H1 (cell line): ENCODE results near the gene SMYD3. TPM values are rescaled to one million over a fixed set of nuclear protein-coding genes. Genes with fewer than 3 reads are reported as not detected.

Experiments used
- CTCF ChIA-PET: fragments of 300-600 bp; sonication (Branson Sonifier 250); formaldehyde crosslinking; loops from one replicate; lab custom pipeline; 2021; ENCODE audit not compliant: partially characterized antibody; lab: Charles Lee
- POLR2A ChIA-PET: fragments of 300-600 bp; sonication (Branson Sonifier 250); formaldehyde crosslinking; loops from one replicate; lab custom pipeline; 2021; ENCODE audit warnings: inconsistent platforms; ENCODE audit not compliant: partially characterized antibody; lab: Charles Lee
- DNase-seq, 2 experiments: peaks; one replicate each; pipeline versions ENCODE4 v3.0.0 to v3.0.0-alpha.2; 2010 to 2022; ENCODE audit warnings: low spot score in 2 of 2, low read depth in 1 of 2, mixed read lengths in 1 of 2
- FAIRE-seq: peaks from 2 replicates; lab custom pipeline; 2011; peaks lifted over from hg19 to GRCh38; lab: Jason Lieb, UNC
- H2AFZ ChIP-seq: 2 replicates; pipeline ENCODE4 v1.8.1; 2012; ENCODE audit warnings: low read length, inconsistent platforms
- H2AK5ac ChIP-seq: 2 replicates; pipeline ENCODE4 v1.6.1; 2013; ENCODE audit warnings: low read depth, low read length
- H2BK120ac ChIP-seq: replicated peaks from 2 replicates; pipeline ENCODE3; 2013; ENCODE audit warnings: low read depth, low read length, inconsistent platforms
- H2BK12ac ChIP-seq: 2 replicates; pipeline ENCODE4 v1.6.1; 2013; ENCODE audit warnings: low read depth, low read length
- H2BK15ac ChIP-seq: 2 replicates; pipeline ENCODE4 v1.6.1; 2013; ENCODE audit warnings: low read length
- H2BK20ac ChIP-seq: 2 replicates; pipeline ENCODE4 v1.6.1; 2013; ENCODE audit warnings: low read length
- H2BK5ac ChIP-seq: 2 replicates; pipeline ENCODE4 v1.6.1; 2013; ENCODE audit warnings: low read depth, low read length
- H3K14ac ChIP-seq: 2 replicates; pipeline ENCODE4 v1.6.1; 2013; ENCODE audit warnings: inconsistent platforms; ENCODE audit not compliant: insufficient read length
- H3K18ac ChIP-seq: 2 replicates; pipeline ENCODE4 v1.6.1; 2013; ENCODE audit warnings: low read length; ENCODE audit errors: extremely low read depth
- H3K23ac ChIP-seq: 2 replicates; pipeline ENCODE4 v1.6.1; 2013; ENCODE audit warnings: inconsistent platforms; ENCODE audit not compliant: insufficient read length
- H3K23me2 ChIP-seq: 2 replicates; pipeline ENCODE4 v1.6.1; 2013; ENCODE audit warnings: low read depth, low read length
- H3K27ac ChIP-seq: 2 replicates; pipeline ENCODE4 v1.6.1; 2011; ENCODE audit warnings: low read depth, low read length, inconsistent platforms
- H3K27me3 ChIP-seq, 4 experiments: replicated peaks in 1 of 4; 1 replicate in 1 of 4; 2 replicates in 3 of 4; pipeline versions ENCODE4 v1.6.1 to v1.8.1; 2011 to 2013; ENCODE audit warnings: low read length in 3 of 4, mild to moderate bottlenecking in 3 of 4, inconsistent platforms in 2 of 4, mixed read lengths in 2 of 4, moderate library complexity in 1 of 4; ENCODE audit not compliant: control insufficient read depth in 3 of 4, insufficient read depth in 3 of 4; ENCODE audit errors: extremely low read depth in 1 of 4
- H3K36me3 ChIP-seq, 4 experiments: 2 replicates each; pipeline versions ENCODE4 v1.6.1 to v1.8.1; 2011 to 2013; ENCODE audit warnings: mild to moderate bottlenecking in 4 of 4, low read length in 3 of 4, moderate library complexity in 2 of 4, control low read depth in 1 of 4, inconsistent platforms in 1 of 4; ENCODE audit not compliant: insufficient read depth in 4 of 4, control insufficient read depth in 2 of 4
- H3K4ac ChIP-seq: replicated peaks from 2 replicates; pipeline ENCODE3; 2013; ENCODE audit warnings: low read length, low read depth, mixed read lengths, inconsistent platforms; ENCODE audit not compliant: insufficient read length
- H3K4me1 ChIP-seq, 4 experiments: replicated peaks in 1 of 4; 1 replicate in 1 of 4; 2 replicates in 3 of 4; pipeline versions ENCODE4 v1.6.1 to v1.8.1; 2011 to 2013; ENCODE audit warnings: low read length in 3 of 4, inconsistent platforms in 2 of 4, mixed read lengths in 1 of 4; ENCODE audit not compliant: insufficient read depth in 4 of 4, control insufficient read depth in 3 of 4
- H3K4me2 ChIP-seq, 2 experiments: 2 replicates each; pipeline versions ENCODE4 v1.6.1 to v1.8.1; 2011 to 2013; ENCODE audit warnings: low read depth in 2 of 2, low read length in 2 of 2, control low read depth in 1 of 2, inconsistent platforms in 1 of 2, mild to moderate bottlenecking in 1 of 2; ENCODE audit not compliant: insufficient read depth in 1 of 2
- H3K4me3 ChIP-seq, 4 experiments: fragments of 200-600, 300-600 bp in 1 of 4; sonication (generic), shearing (Covaris generic), sonication (Bioruptor Twin) in 1 of 4; 2 replicates each; pipeline versions ENCODE4 v1.5.1 to v1.8.1; 2011 to 2016; ENCODE audit warnings: low read length in 4 of 4, low read depth in 3 of 4, control low read depth in 2 of 4, inconsistent platforms in 2 of 4, mild to moderate bottlenecking in 2 of 4, mixed read lengths in 1 of 4, moderate library complexity in 1 of 4; ENCODE audit not compliant: insufficient read depth in 2 of 4; ENCODE audit errors: extremely low read depth in 1 of 4
- H3K56ac ChIP-seq: replicated peaks from 2 replicates; pipeline ENCODE3; 2013; ENCODE audit warnings: low read depth, mild to moderate bottlenecking, mixed read lengths, low read length, inconsistent platforms; ENCODE audit not compliant: insufficient read length
- H3K79me1 ChIP-seq: 2 replicates; pipeline ENCODE4 v1.6.1; 2013; ENCODE audit warnings: low read depth, low read length, control low read depth
- H3K79me2 ChIP-seq, 2 experiments: 2 replicates each; pipeline versions ENCODE4 v1.6.1 to v1.8.1; 2012 to 2013; ENCODE audit warnings: low read length in 2 of 2, mild to moderate bottlenecking in 2 of 2, inconsistent platforms in 1 of 2; ENCODE audit not compliant: insufficient read depth in 2 of 2, control insufficient read depth in 1 of 2
- H3K9ac ChIP-seq, 4 experiments: replicated peaks in 1 of 4; 1 replicate in 1 of 4; 2 replicates in 3 of 4; pipeline versions ENCODE4 v1.6.1 to v1.8.1; 2011 to 2013; ENCODE audit warnings: low read depth in 3 of 4, low read length in 3 of 4, control low read depth in 2 of 4, mild to moderate bottlenecking in 2 of 4, moderate library complexity in 2 of 4, inconsistent platforms in 1 of 4; ENCODE audit errors: extremely low read depth in 1 of 4
- H3K9me3 ChIP-seq, 2 experiments: 2 replicates each; pipeline versions ENCODE4 v1.6.1 to v1.8.1; 2012 to 2013; ENCODE audit warnings: mild to moderate bottlenecking in 2 of 2, moderate library complexity in 2 of 2, control low read depth in 1 of 2, inconsistent platforms in 1 of 2, low read depth in 1 of 2, low read length in 1 of 2, mixed read lengths in 1 of 2; ENCODE audit not compliant: insufficient read depth in 2 of 2
- H4K20me1 ChIP-seq, 2 experiments: replicated peaks in 1 of 2; 2 replicates each; pipeline versions ENCODE3 to v1.8.1; 2011 to 2013; ENCODE audit warnings: inconsistent platforms in 2 of 2, low read length in 2 of 2, mild to moderate bottlenecking in 1 of 2; ENCODE audit not compliant: insufficient read depth in 2 of 2, control insufficient read depth in 1 of 2
- H4K5ac ChIP-seq: 2 replicates; pipeline ENCODE4 v1.6.1; 2013; ENCODE audit warnings: low read length, low read depth, mixed read lengths, inconsistent platforms; ENCODE audit not compliant: insufficient read length
- H4K8ac ChIP-seq: 2 replicates; pipeline ENCODE4 v1.8.0; 2013; ENCODE audit warnings: mild to moderate bottlenecking, moderate library complexity, low read length, inconsistent platforms; ENCODE audit not compliant: insufficient read depth; ENCODE audit errors: extremely low read depth
- H4K91ac ChIP-seq: replicated peaks from 2 replicates; pipeline ENCODE3; 2013; ENCODE audit warnings: low read length, mixed read lengths, inconsistent platforms; ENCODE audit not compliant: insufficient read length
- GTF2F1 ChIP-seq: IDR thresholded peaks from 2 replicates; pipeline ENCODE4 v1.6.1; 2012; ENCODE audit warnings: low read depth, low read length, improper control_type of control experiment, borderline replicate concordance
- SIRT6 ChIP-seq: IDR thresholded peaks from one replicate; pipeline ENCODE4 v1.7.1; 2012; ENCODE audit warnings: low read length, inconsistent platforms
- ZNF274 ChIP-seq: IDR thresholded peaks from 2 replicates; pipeline ENCODE4 v1.7.0; 2012; ENCODE audit warnings: low read length, borderline replicate concordance; ENCODE audit errors: extremely low read depth
- WGBS, 2 experiments: shearing (Covaris generic) in 1 of 2; methylation state at CpG; one replicate each; pipeline versions ENCODE4 v1.1.6 to v1.1.7; 2013 to 2015; ENCODE audit warnings: low lambda C conversion rate in 2 of 2, mixed read lengths in 2 of 2, inconsistent platforms in 1 of 2, low coverage in 1 of 2, missing lambda C conversion rate in 1 of 2; ENCODE audit not compliant: insufficient replicate concordance in 2 of 2, insufficient coverage in 1 of 2, insufficient read length in 1 of 2; ENCODE audit errors: extremely low coverage in 1 of 2, missing lambda C conversion rate in 1 of 2; 5-methylcytosine and 5-hydroxymethylcytosine counted together
- polyA plus RNA-seq, 7 experiments: library from polyadenylated mRNA; depleted of rRNA in 3 of 7; stranded (reverse) in 5 of 7; unstranded in 2 of 7; fragments of >200 nt in 5 of 7; fragments of 200-250 nt in 2 of 7; gene quantifications; 1 replicate in 5 of 7; 2 replicates in 1 of 7; 4 replicates in 1 of 7; pipeline versions ENCODE4 v1.2.1 to v1.2.3, GENCODE V29; 2011 to 2013; ENCODE audit warnings: missing spikeins in 2 of 7, mixed read lengths in 2 of 7
- total RNA-seq: library from RNA; stranded (reverse); fragmentation: NEBNext Ultra II Directional; extraction: Animal tissue kit (Norgen Biotek cat#: 25700); gene quantifications from 2 replicates; pipeline ENCODE4 v1.2.1, GENCODE V29; 2021
- TF ChIP-seq, protein P1 (sequence below): IDR thresholded peaks from 2 replicates; pipeline ENCODE4 v1.6.1; 2012; ENCODE audit warnings: low read length, inconsistent platforms

The SMYD3 gene
- total and polyA plus RNA-seq, 2 of the 8 experiments (the other 6 are each of a cell fraction or from before 2014, with no cell fraction given): 17.3 to 25.4 TPM

DNA sequence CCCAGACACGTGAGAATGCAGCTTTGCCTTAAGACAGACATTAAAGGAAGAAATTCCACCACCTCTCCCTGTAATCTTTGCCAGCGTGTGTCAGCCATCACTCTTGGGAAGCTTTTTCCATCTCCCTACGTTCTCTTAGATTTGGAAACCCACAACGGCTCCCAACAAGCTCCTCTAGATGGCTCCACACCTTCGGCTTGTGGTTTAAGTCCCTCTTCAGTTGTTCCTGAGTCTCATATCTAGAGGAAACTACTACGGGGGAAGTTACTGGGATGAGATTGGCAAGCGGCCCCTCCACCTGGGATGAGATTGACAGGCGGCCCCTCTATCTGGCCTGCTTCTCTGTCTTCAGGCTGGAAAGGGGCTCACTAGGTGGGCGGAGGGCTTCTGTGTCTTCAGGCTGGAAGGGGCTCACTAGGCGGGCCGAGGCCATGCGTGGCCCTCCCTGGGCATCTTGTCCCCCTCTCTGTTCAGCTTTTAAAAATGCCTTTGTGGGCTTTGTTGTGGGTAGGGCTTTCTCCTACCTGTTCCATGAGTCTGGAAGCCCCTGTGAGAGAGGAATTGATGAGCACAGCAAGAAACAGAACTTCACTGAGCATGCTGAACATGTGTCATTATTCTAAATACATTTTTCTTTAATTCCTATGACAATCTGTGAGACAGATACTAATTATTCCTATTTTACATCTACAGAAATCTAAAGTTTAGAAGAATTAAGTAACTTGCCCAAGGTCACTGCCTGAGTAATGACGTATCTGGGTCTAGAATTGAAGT lies 681.8 kb downstream of the SMYD3 start:
- ChIA-PET POLR2A (no interaction called here), CTCF (interaction anchor here (0.6 to 2.8 kb wide), 7 partner anchors 23 to 621 kb away, joined by 3 to 9 read pairs (median 3); no protein-coding TSS in a partner anchor)
- Histone ChIP-seq H3K36me3 (no peaks in the 10 kb centered on the region), H2BK120ac (no peak overlapping the region), H3K23me2 (no peaks in the 10 kb centered on the region), H4K20me1 (no peaks in the 10 kb centered on the region), H3K23ac (no peak overlapping the region), H3K9me3 (no peaks in the 10 kb centered on the region), H3K9ac (no peak overlapping the region), H2BK20ac (no peak overlapping the region), H3K4me1 (no peaks in the 10 kb centered on the region), H3K79me1 (no peaks in the 10 kb centered on the region), H4K8ac (no peak overlapping the region; the same call in 1 of the 2 replicates), H3K4me2 (no peak overlapping the region), H3K18ac (no peak overlapping the region), H3K79me2 (no peaks in the 10 kb centered on the region), H3K4me3 (no peak overlapping the region), H4K91ac (no peak overlapping the region), H2BK15ac (no peak overlapping the region), H3K14ac (no peak overlapping the region), H3K4ac (no peak overlapping the region), H2BK5ac (no peak overlapping the region), H2AK5ac (no peak overlapping the region), H3K56ac (no peak overlapping the region), H3K27me3 (no peaks in the 10 kb centered on the region), H2BK12ac (no peak overlapping the region), H3K27ac (no peak overlapping the region), H2AFZ (no peak overlapping the region), H4K5ac (no peak overlapping the region)
- no peak for FAIRE-seq
- 94% methylated on average over 13 of the region's 13 CpGs; no CpG with 5 or more reads in 1 of the 2 experiments for WGBS, 2 experiments
- no peak for DNase-seq
- no peak for TF ChIP-seq SIRT6
- TF ChIP-seq, protein P1, sequence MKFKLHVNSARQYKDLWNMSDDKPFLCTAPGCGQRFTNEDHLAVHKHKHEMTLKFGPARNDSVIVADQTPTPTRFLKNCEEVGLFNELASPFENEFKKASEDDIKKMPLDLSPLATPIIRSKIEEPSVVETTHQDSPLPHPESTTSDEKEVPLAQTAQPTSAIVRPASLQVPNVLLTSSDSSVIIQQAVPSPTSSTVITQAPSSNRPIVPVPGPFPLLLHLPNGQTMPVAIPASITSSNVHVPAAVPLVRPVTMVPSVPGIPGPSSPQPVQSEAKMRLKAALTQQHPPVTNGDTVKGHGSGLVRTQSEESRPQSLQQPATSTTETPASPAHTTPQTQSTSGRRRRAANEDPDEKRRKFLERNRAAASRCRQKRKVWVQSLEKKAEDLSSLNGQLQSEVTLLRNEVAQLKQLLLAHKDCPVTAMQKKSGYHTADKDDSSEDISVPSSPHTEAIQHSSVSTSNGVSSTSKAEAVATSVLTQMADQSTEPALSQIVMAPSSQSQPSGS: no peak
- TF ChIP-seq ZNF274: no peak
- TF ChIP-seq GTF2F1: no peak
